ENCODE results near the gene YTHDF2. TPM values are rescaled to one million over a fixed set of nuclear protein-coding genes. Genes with fewer than 3 reads are reported as not detected.
"Not testable (repeated sequence)": the region's sequence is repeated elsewhere in the genome, so short reads cannot be mapped to it uniquely, and the experiment has no call there.

Gene YTHDF2
- 10 to 100 TPM; 31.2 to 57.1 (median 44.6) TPM for total RNA-seq
- 10 to 100 TPM; 22.6 to 22.9 TPM for polyA plus RNA-seq
- long read RNA-seq, donor 1, transcript YTHDF2-201 (5 exons, 2,925 nt) = major isoform, 49 of 56 reads
- long read RNA-seq, donor 1, partial matches to known transcripts = 4 of 56 reads
- long read RNA-seq, donor 1, other reads (novel, unspliced or antisense) = 3 of 56 reads
- long read RNA-seq, donor 2, transcript YTHDF2-201 (5 exons, 2,925 nt) = major isoform, 35 of 42 reads
- long read RNA-seq, donor 2, partial matches to known transcripts = 1 of 42 reads
- long read RNA-seq, donor 2, other reads (novel, unspliced or antisense) = 5 of 42 reads
- long read RNA-seq, donor 3, transcript YTHDF2-201 (5 exons, 2,925 nt) = major isoform, 161 of 190 reads
- long read RNA-seq, donor 3, partial matches to known transcripts = 13 of 190 reads
- long read RNA-seq, donor 3, other reads (novel, unspliced or antisense) = 15 of 190 reads

DNA sequence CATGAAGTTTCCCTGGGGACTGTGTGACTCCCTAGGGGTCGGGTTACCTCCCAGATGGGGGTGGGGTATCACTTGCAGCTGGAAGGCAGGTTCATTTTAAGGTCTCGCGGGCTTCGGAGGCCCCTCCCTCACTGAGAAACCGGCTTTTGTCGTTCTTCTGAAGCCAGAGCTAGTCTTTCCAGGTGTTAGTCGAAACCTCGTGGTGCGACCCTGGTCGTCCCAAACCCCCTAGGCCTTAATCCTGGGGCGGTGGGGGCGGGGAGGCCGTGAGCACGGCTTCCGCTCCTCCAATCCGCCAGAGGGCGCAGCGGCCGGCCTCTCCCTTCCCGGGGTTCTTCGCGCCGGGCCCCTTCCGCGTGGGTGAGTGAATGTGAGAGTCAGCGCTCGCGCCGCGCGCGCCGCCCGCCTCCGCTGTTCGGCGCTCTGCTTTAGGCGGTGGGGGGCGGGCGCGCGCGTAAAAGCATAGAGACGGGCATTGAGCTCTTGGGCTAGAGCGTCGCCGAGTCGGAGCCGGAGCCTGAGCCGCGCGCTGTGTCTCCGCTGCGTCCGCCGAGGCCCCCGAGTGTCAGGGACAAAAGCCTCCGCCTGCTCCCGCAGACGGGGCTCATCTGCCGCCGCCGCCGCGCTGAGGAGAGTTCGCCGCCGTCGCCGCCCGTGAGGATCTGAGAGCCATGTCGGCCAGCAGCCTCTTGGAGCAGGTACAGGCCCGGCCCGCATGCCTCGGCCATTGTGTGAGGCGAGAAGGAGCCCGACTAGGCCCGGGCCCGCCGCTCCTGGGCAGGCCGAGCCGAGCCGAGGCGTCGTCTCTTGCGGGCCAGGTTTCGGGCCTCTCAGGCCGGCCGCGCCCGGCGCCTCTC, at the start of gene YTHDF2:
Gene YTHDF2, plus strand, starts transcription at position 491 of the 857 bp plus-strand sequence. Its CDS starts 181 bp downstream, at position 672.
- ATAC-seq (peak; percentile 99), DNase-seq (peak; percentile 98 to 99)
- H3K27me3 ChIP-seq = no peaks in the 10 kb centered on the region
- peak within 1 kb of the TSS; percentile 42 to 99 (median 96) for H3K27ac ChIP-seq
- H3K9me3 ChIP-seq = no peaks in the 10 kb centered on the region
- peak within 1 kb of the TSS; percentile 66 to 99 (median 95) for H3K4me3 ChIP-seq
- TF ChIP-seq, protein P1, sequence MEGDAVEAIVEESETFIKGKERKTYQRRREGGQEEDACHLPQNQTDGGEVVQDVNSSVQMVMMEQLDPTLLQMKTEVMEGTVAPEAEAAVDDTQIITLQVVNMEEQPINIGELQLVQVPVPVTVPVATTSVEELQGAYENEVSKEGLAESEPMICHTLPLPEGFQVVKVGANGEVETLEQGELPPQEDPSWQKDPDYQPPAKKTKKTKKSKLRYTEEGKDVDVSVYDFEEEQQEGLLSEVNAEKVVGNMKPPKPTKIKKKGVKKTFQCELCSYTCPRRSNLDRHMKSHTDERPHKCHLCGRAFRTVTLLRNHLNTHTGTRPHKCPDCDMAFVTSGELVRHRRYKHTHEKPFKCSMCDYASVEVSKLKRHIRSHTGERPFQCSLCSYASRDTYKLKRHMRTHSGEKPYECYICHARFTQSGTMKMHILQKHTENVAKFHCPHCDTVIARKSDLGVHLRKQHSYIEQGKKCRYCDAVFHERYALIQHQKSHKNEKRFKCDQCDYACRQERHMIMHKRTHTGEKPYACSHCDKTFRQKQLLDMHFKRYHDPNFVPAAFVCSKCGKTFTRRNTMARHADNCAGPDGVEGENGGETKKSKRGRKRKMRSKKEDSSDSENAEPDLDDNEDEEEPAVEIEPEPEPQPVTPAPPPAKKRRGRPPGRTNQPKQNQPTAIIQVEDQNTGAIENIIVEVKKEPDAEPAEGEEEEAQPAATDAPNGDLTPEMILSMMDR (IDR thresholded peaks at IDR 0.05) = peak; percentile 94 to 100 (median 96)
- intact Hi-C loops (cut with DNase I) = loop anchor here in 7 of 10 donors (1.0 to 5.0 kb wide), 5 partner anchors 88 to 94 kb away; partner anchors contain the start of genes TAF12 (in 4 of the 7) and RNU11 (in 3 of the 7)
- H3K4me1 ChIP-seq = peaks cover 7 to 49% (median 42%) of the 10 kb centered on the region in 9 donors
- WGBS, 2 donors = 0% methylated on average over 60 to 92 of the region's 92 CpGs
- peaks cover 0 to 37% (median 13%) of the 10 kb centered on the region in 9 donors for H3K36me3 ChIP-seq

DNA sequence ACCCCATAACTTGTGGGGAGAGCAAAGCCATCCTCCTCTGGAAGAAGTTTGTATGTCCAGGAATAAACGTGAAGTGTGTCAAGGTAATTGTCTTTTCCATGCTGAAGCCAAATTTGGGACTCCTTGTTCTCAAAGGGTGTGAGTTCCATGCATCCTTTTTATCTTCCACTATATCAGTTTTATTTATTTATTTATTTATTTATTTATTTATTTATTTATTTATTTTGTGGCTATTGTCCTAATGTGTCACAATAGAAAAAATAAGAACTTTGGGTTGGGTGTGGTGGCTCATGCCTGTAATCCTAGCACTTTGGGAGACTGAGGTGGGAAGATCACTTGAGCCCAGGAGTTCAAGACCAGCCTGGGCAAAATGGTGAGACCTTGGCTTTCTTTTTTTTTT, 45.1 kb upstream of the YTHDF2 start:
- H3K4me1 ChIP-seq; ATAC-seq; H3K4me3 ChIP-seq; H3K9me3 ChIP-seq; H3K27ac ChIP-seq; intact Hi-C loops (cut with DNase I); DNase-seq; H3K27me3 ChIP-seq: not testable (repeated sequence)
- peaks cover 0 to 88% (median 22%) of the 10 kb centered on the region in 9 donors for H3K36me3 ChIP-seq
- WGBS, 2 donors = 93 to 94% methylated on average over 1 of the region's 1 CpG

DNA sequence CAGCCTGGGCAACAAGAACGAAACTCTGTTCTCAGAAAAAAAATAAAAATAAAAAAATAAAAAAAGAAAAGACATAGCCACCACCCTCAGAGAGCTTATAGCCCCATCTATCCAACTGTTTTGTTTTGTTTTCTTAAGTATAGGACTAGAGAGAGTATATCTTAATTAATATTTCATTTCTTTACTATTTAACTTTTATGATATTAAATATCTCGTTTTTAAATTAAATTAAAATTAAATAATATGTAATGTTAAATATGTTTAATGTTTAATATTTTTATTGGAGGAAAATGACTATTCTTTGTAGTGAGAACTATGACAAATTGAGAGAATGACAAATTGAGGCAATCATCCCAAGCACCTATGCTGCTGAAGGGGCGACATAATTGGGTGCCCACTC, 33.1 kb upstream of the YTHDF2 start:
- ATAC-seq (no peak), DNase-seq (no peak)
- no peaks in the 10 kb centered on the region for H3K9me3 ChIP-seq
- no peaks in the 10 kb centered on the region for H3K27me3 ChIP-seq
- WGBS, 2 donors = 89 to 95% methylated on average over 3 of the region's 3 CpGs
- H3K36me3 ChIP-seq = peaks cover 0 to 100% (median 28%) of the 10 kb centered on the region in 9 donors
- H3K4me1 ChIP-seq = no peaks in the 10 kb centered on the region
- H3K27ac ChIP-seq = no peak overlapping the region
- no peak overlapping the region for H3K4me3 ChIP-seq
- intact Hi-C loops (cut with DNase I) = no loop called here
- TF ChIP-seq, protein P1 (IDR thresholded peaks at IDR 0.05) = no peak

DNA sequence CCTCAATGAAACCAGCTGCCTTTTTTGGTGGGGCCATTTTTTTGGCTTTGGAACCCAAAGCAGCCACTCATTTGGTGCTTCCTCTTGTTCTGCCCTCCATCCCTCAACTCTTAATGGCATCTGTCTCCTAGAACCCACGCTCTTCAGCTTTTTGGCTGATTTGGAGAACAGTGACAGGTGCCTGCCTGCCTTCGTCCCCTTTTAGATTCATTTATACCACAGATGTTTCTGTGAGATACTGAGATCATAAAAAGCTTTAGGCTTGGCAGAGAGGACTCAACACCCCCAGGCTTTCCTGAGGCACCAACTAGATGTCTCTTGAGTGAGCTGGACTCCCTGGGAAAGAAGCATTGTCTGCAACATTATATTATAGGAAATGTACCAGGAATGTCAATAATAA, 20.4 kb upstream of the YTHDF2 start:
- Histone ChIP-seq H3K27ac (no peak overlapping the region), H3K9me3 (no peaks in the 10 kb centered on the region), H3K27me3 (no peaks in the 10 kb centered on the region), H3K4me1 (peaks cover 0 to 9% (median 0%) of the 10 kb centered on the region in 9 donors), H3K36me3 (peaks cover 0 to 57% (median 26%) of the 10 kb centered on the region in 9 donors), H3K4me3 (no peak overlapping the region)
- intact Hi-C loops (cut with DNase I) = no loop called here
- TF ChIP-seq, protein P1 (IDR thresholded peaks at IDR 0.05) = no peak
- 95 to 96% methylated on average over 2 of the region's 2 CpGs for WGBS, 2 donors
- ATAC-seq (no peak), DNase-seq (no peak)

Measured in heart right ventricle (tissue), 16 donors.